A549 (cell line): ENCODE data around the gene LY6G5B. TPM values are rescaled to one million over a fixed set of nuclear protein-coding genes. Genes with fewer than 3 reads are reported as not detected.

Experiments used
- ATAC-seq, 2 experiments: fragments of 200-7000 bp in 1 of 2; fragments of >200 bp in 1 of 2; cut with Nextera tagmentation in 1 of 2; cut with Tn5 transposase in 1 of 2; 3 replicates each; pipeline versions ENCODE4 v1.8.0 to v1.9.1; 2018 to 2020; ENCODE audit warnings: mild to moderate bottlenecking in 1 of 2, moderate library complexity in 1 of 2
- CTCF ChIA-PET: fragments of 300-600 bp; sonication (Branson Sonifier 250); formaldehyde crosslinking; extraction: SDS; loops from one replicate; lab custom pipeline; 2021; ENCODE audit warnings: antibody characterized with exemption, inconsistent platforms; lab: Yijun Ruan, JAX
- POLR2A ChIA-PET: fragments of 350-600 bp; formaldehyde crosslinking; extraction: SDS; loops from one replicate; lab custom pipeline; 2021; ENCODE audit warnings: antibody characterized with exemption, inconsistent platforms; lab: Yijun Ruan, JAX
- DNase-seq, 2 experiments: peaks; one replicate each; pipeline versions ENCODE4 v3.0.0 to v3.0.0-alpha.2; 2011 to 2016; ENCODE audit warnings: low read depth in 1 of 2, low spot score in 1 of 2
- FAIRE-seq: peaks from 2 replicates; lab custom pipeline; 2011; peaks lifted over from hg19 to GRCh38; lab: Jason Lieb, UNC
- H3K27ac ChIP-seq, 2 experiments: fragments of >200 bp; sonication (Bioruptor Twin); formaldehyde crosslinking; 3 replicates each; pipeline ENCODE4 v1.5.1; 2016 to 2017
- H3K4me1 ChIP-seq: fragments of >200 bp; sonication (Bioruptor Twin); formaldehyde crosslinking; 3 replicates; pipeline ENCODE4 v1.6.1; 2016
- H3K4me2 ChIP-seq: fragments of >200 bp; sonication (Bioruptor Twin); formaldehyde crosslinking; 3 replicates; pipeline ENCODE4 v1.6.1; 2016
- H3K4me3 ChIP-seq: fragments of >200 bp; sonication (Bioruptor Twin); formaldehyde crosslinking; 3 replicates; pipeline ENCODE4 v1.5.1; 2016
- H3K9me3 ChIP-seq: fragments of >200 bp; sonication (Bioruptor Twin); formaldehyde crosslinking; 3 replicates; pipeline ENCODE4 v1.6.1; 2016
- CEBPB ChIP-seq, 2 experiments: fragments of >200 bp in 1 of 2; sonication (Bioruptor Twin) in 1 of 2; formaldehyde crosslinking in 1 of 2; IDR thresholded peaks; 2 replicates each; pipeline ENCODE4 v1.6.1; 2012 to 2016
- CHD4 ChIP-seq: fragments of 200-600 bp; sonication (generic); IDR thresholded peaks from 2 replicates; pipeline ENCODE4 v1.6.1; 2016; ENCODE audit warnings: antibody characterized with exemption, mild to moderate bottlenecking, borderline replicate concordance
- GATA3 ChIP-seq: IDR thresholded peaks from 2 replicates; pipeline ENCODE4 v1.6.1; 2012; ENCODE audit warnings: borderline replicate concordance
- HES2 ChIP-seq: fragments of >200 bp; sonication (Bioruptor Twin); formaldehyde crosslinking; IDR thresholded peaks from 2 replicates; pipeline ENCODE4 v1.6.1; 2016
- HMGXB4 ChIP-seq: fragments of 250-450 bp; sonication (Bioruptor Pico); IDR thresholded peaks from 2 replicates; pipeline ENCODE4 v1.5.0; 2021; ENCODE audit warnings: mild to moderate bottlenecking, moderate library complexity, borderline replicate concordance
- HOXB13 ChIP-seq: fragments of 250-450 bp; sonication (Bioruptor Pico); IDR thresholded peaks from 2 replicates; pipeline ENCODE4 v1.5.0; 2020; ENCODE audit warnings: low read depth, mild to moderate bottlenecking, moderate library complexity
- JUN ChIP-seq, 2 experiments: fragments of >200 bp; sonication (Bioruptor Twin); formaldehyde crosslinking; IDR thresholded peaks; 2 replicates in 1 of 2; 3 replicates in 1 of 2; pipeline ENCODE4 v1.6.1; 2016 to 2017
- KDM1A ChIP-seq: fragments of 200-600 bp; sonication (generic); IDR thresholded peaks from 2 replicates; pipeline ENCODE4 v1.6.1; 2016; ENCODE audit warnings: low read depth, mild to moderate bottlenecking
- KDM5A ChIP-seq: fragments of 200-600 bp; sonication (generic); IDR thresholded peaks from 2 replicates; pipeline ENCODE4 v1.6.1; 2016; ENCODE audit warnings: antibody characterized with exemption, mild to moderate bottlenecking
- MAX ChIP-seq: IDR thresholded peaks from 2 replicates; pipeline ENCODE4 v1.6.1; 2012
- NFE2L2 ChIP-seq: fragments of 150-350 bp; conservative IDR thresholded peaks from 2 replicates; pipeline ENCODE4 v1.6.1; 2014; ENCODE audit warnings: low read length
- PHF8 ChIP-seq: fragments of 200-600 bp; sonication (generic); IDR thresholded peaks from 2 replicates; pipeline ENCODE4 v1.6.1; 2016; ENCODE audit warnings: low read depth, mild to moderate bottlenecking, antibody characterized with exemption, moderate library complexity, borderline replicate concordance
- POLR2AphosphoS2 ChIP-seq: conservative IDR thresholded peaks from 2 replicates; pipeline ENCODE4 v1.6.1; 2012; ENCODE audit warnings: low read length, improper control_type of control experiment, inconsistent platforms
- REST ChIP-seq: fragments of 200-600 bp; sonication (generic); IDR thresholded peaks from 2 replicates; pipeline ENCODE4 v1.6.1; 2016; ENCODE audit warnings: antibody characterized with exemption, mild to moderate bottlenecking, moderate library complexity
- TP53 ChIP-seq: fragments of 250-450 bp; sonication (Bioruptor Pico); IDR thresholded peaks from 2 replicates; pipeline ENCODE4 v1.5.0; 2021; ENCODE audit warnings: mild to moderate bottlenecking, moderate library complexity
- ZFP36 ChIP-seq: fragments of 450-650 bp; IDR thresholded peaks from 2 replicates; pipeline ENCODE4 v1.6.1; 2014; ENCODE audit warnings: borderline replicate concordance; ENCODE audit not compliant: partially characterized antibody
- WGBS: methylation state at CpG from one replicate; pipeline ENCODE4 v1.1.6; 2017; ENCODE audit errors: missing lambda C conversion rate; 5-methylcytosine and 5-hydroxymethylcytosine counted together
- polyA plus RNA-seq, 4 experiments: library from polyadenylated mRNA; depleted of rRNA in 3 of 4; stranded (reverse); fragments of >200 nt; fragmentation: RNase III in 1 of 4; extraction: RNeasy Plus Mini Kit Qiagen cat#74134 plus additional on column Dnase treatment in 1 of 4; gene quantifications; 2 replicates in 3 of 4; 3 replicates in 1 of 4; pipeline ENCODE4 v1.2.3, GENCODE V29; 2011 to 2017

The LY6G5B gene
- polyA plus RNA-seq, 2 of the 4 experiments (the other 2 are of a cell fraction): 5.9 to 9.9 TPM

- Histone ChIP-seq H3K27ac (no peak overlapping the region), H3K4me3 (no peak overlapping the region), H3K4me2 (no peak overlapping the region), H3K9me3 (no peaks in the 10 kb centered on the region)
- DNase-seq (no peak), ATAC-seq (no peak)
- CTCF ChIA-PET: interaction anchor here (1.0 to 2.2 kb wide), 2 partner anchors 9 to 86 kb away, joined by 4 to 7 read pairs; partner anchors contain the start of genes ATP6V1G2 and NFKBIL1
- 93% methylated on average over 26 of the region's 26 CpGs for WGBS
- TF ChIP-seq JUN (IDR thresholded peaks at IDR 0.05) (peak in 1 of 2 experiments; percentile 23; a peak in 1 of 5 replicates), TP53 (no peak)
- TF ChIP-seq, all 56 proteins: peak for 1
- H3K4me1 ChIP-seq: no peaks in the 10 kb centered on the region
- POLR2A ChIA-PET: interaction anchor here (0.8 kb wide), 1 partner anchor 10 kb away, joined by 3 read pairs; no protein-coding TSS in a partner anchor
- FAIRE-seq: no peak
Measured at GRCh38 chr6:31632279-31632946, 37.4 kb upstream of the LY6G5B start.

- Histone ChIP-seq H3K27ac (no peak overlapping the region), H3K9me3 (no peaks in the 10 kb centered on the region), H3K4me3 (no peak overlapping the region), H3K4me1 (no peaks in the 10 kb centered on the region), H3K4me2 (no peak overlapping the region)
- POLR2A ChIA-PET: interaction anchor here (0.8 kb wide), 1 partner anchor 11 kb away, joined by 3 read pairs; no protein-coding TSS in a partner anchor
- no peak for ATAC-seq
- WGBS: 95% methylated on average over 3 of the region's 7 CpGs
- CTCF ChIA-PET: interaction anchor here (0.7 to 2.2 kb wide), 2 partner anchors 8 to 87 kb away, joined by 3 to 7 read pairs; partner anchors contain the start of genes ATP6V1G2 and NFKBIL1
- TF ChIP-seq KDM5A (no peak), POLR2AphosphoS2 (no peak), CEBPB (IDR thresholded peaks at IDR 0.05) (no peak), HES2 (no peak), GATA3 (no peak), HOXB13 (CRISPR knock-in tag) (no peak), MAX (no peak), CHD4 (no peak), KDM1A (no peak), HMGXB4 (no peak), ZFP36 (no peak), PHF8 (no peak)
- no peak for DNase-seq
- FAIRE-seq: no peak
Measured at GRCh38 chr6:31633447-31633846, 36.3 kb upstream of the LY6G5B start.

GRCh38 chr6:31634131-31634530 lies 35.6 kb upstream of the LY6G5B start:
- FAIRE-seq: no peak
- no peaks in the 10 kb centered on the region for H3K9me3 ChIP-seq
- ChIA-PET POLR2A (no interaction called here), CTCF (interaction anchor here (0.7 to 2.2 kb wide), 3 partner anchors 9 to 87 kb away, joined by 3 to 8 read pairs (median 7); partner anchors contain the start of genes ATP6V1G2 and NFKBIL1)
- TF ChIP-seq NFE2L2 (no peak), GATA3 (no peak), KDM5A (no peak), MAX (no peak), REST (no peak)
- WGBS: 88% methylated on average over 3 of the region's 3 CpGs
- no peak overlapping the region for H3K4me2 ChIP-seq
- DNase-seq: no peak
- no peak overlapping the region for H3K27ac ChIP-seq
- no peak for ATAC-seq
- H3K4me1 ChIP-seq: no peaks in the 10 kb centered on the region
- no peak overlapping the region for H3K4me3 ChIP-seq
